GM20000 (cell line): ENCODE measurements around the gene CREBZF.

Experiments
- DNase-seq: peaks from one replicate; pipeline ENCODE4 v3.0.0; 2012; ENCODE audit warnings: low spot score
- TF ChIP-seq, protein P1 (sequence below): IDR thresholded peaks from 2 replicates; pipeline ENCODE4 v1.5.1; 2012; ENCODE audit warnings: mild to moderate bottlenecking, control low read depth; ENCODE audit errors: extremely low read depth, missing control alignments

The CREBZF gene, protein sequence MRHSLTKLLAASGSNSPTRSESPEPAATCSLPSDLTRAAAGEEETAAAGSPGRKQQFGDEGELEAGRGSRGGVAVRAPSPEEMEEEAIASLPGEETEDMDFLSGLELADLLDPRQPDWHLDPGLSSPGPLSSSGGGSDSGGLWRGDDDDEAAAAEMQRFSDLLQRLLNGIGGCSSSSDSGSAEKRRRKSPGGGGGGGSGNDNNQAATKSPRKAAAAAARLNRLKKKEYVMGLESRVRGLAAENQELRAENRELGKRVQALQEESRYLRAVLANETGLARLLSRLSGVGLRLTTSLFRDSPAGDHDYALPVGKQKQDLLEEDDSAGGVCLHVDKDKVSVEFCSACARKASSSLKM

DNA sequence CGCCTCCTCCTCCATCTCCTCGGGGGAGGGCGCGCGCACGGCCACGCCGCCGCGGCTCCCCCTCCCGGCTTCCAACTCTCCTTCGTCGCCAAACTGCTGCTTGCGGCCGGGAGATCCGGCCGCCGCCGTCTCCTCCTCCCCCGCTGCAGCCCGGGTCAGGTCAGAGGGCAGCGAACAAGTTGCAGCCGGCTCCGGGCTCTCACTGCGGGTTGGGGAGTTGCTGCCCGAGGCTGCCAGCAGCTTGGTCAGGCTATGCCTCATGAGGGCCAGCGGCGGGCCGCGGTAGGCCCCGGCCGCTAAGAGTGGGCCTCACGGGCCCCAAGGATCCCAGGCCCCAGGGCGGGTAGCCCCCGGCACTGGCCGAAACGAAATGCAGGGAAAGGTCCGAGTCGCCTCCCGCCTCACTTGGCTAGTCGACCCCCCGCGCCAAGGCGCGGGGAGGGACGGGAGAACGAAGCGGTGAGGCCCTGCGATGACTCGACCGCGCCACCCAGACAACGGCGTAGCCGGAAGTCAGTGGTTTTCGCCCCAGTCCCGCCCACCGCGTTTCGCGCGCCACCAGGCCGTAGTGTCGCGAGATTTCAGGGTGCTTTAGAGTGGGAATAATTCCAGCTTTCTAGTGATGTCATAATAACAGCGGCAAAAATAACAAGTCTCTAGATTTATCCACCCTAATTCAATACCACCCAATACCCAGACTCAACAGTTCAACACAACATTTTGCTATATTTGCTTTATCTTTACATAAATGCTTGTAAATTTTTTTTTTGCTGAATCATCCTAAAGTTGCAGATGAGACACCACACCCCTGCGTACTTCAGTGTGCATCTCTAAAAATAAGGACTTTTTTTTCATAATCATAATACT, at the start of gene CREBZF:
TSS of gene CREBZF (minus strand) at position 515 of the 867 bp plus-strand sequence. CDS start at position 261, 254 bp downstream.
- TF ChIP-seq, protein P1, sequence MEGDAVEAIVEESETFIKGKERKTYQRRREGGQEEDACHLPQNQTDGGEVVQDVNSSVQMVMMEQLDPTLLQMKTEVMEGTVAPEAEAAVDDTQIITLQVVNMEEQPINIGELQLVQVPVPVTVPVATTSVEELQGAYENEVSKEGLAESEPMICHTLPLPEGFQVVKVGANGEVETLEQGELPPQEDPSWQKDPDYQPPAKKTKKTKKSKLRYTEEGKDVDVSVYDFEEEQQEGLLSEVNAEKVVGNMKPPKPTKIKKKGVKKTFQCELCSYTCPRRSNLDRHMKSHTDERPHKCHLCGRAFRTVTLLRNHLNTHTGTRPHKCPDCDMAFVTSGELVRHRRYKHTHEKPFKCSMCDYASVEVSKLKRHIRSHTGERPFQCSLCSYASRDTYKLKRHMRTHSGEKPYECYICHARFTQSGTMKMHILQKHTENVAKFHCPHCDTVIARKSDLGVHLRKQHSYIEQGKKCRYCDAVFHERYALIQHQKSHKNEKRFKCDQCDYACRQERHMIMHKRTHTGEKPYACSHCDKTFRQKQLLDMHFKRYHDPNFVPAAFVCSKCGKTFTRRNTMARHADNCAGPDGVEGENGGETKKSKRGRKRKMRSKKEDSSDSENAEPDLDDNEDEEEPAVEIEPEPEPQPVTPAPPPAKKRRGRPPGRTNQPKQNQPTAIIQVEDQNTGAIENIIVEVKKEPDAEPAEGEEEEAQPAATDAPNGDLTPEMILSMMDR = no peak
- DNase-seq = peak; percentile 92

DNA sequence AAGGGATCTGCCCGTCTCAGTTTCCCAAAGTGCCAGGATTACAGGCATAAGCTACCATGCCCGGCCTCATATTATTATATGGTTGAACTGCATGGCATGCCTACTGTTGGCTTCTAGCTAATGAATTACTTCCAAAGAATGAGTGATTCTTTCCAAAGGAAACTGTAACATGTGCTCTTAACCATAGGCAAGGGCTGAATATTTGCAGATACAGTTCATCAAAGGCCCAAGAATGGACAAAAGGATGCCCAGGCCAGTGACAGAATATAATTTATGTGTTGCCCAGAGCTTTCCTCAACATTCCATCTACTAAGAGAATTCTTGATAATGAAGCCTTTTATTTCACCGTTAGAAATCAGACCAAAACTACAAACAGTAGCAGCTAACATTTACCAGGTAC, 48.0 kb upstream of the CREBZF start:
- TF ChIP-seq, protein P1 = no peak

DNA sequence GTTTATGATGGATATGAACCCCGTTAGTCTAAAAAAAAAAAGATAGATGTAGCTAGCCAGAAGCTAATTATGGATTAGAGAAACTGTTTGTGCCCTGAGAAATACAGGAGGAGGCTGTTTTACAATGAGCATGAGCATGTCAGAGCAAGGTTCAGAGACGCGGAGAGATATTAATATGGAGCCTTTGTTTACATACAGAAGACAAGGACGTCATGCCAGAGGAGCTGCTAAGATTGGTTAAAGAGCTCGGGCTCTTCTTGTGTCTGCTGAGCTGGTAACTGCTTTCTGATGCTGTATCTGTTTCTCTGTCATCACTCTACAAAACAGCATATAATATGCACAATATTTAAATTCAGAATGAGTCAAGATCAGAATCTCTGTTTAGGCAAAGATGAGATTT, 46.0 kb upstream of the CREBZF start:
- TF ChIP-seq, protein P1 = no peak
- no peak for DNase-seq

More for the DNA sequence above, 48.0 kb upstream of the CREBZF start:
- DNase-seq = no peak

DNA sequence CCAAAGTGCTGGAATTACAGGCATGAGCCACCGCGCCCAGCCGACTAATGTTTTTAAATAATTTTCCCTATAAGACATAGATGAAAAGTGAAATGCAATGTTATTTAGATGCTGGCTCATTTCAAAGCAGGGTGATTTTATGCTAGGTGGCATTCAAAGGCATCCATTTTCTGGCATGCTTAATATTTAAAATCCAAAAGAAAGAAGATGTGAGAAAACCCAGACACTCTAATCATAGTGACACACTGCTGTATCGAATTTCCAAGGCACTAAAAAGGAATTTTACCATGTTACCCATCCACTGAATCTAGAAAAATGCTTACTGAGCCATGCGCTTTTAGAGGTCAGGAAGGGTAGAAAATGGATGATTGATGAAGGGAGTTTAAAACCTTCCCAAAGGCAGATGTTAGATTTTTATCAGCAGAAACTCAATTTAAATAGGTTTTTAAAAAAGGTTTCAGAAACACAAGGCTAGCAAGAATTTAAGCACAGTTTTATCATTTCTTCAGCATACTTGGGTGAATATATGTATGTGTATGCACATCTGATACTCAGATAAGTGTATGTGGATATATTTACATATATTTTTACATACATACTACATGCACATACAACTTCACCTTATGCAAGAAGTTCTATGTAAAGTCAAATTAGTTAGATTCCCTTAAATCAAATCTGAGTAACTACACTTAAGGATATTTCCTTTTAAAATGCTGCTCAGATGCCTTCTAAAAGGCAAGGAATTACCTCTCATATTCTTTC, 45.2 kb upstream of the CREBZF start:
- no peak for DNase-seq
- TF ChIP-seq, protein P1 = no peak

DNA sequence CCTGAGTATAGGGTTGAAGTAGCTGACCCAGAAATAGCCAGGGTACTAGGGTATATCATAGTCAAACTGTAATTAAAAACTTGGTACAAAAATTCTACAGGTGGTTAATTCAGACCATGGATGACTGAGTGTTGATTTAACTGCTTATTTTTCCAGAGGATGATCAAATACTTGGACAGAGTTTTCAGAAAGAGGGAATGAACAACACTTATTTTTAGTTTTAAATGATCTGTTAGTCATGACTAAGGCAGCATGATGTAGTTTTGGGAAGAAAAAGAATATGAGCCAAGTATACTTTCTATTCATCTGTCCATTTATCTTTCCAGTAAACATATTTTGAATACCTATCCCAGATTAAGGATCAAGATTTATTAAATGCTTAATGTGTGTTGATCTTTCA, 40.9 kb upstream of the CREBZF start:
- TF ChIP-seq, protein P1 = no peak
- DNase-seq = no peak

DNA sequence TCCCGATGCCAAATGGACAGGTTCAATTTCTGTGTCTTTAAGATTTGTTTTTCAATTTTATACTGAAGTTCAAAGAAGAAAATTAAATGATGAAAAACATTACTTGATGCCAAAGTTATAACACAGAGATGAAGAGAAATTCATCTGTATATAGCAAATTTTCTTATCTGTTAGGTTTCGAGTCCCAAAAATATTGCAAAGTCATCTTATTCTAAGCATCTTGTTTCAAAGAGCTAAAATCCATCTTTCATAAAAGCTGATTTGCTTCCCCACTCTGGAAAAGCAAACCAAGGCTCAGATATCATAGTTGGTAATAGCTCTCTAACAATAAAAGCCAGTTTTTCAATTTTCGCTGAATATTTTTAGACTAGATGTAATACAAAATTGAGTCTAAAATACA, 40.0 kb upstream of the CREBZF start:
- DNase-seq = no peak
- TF ChIP-seq, protein P1 = no peak
